Cardiac muscle cell (in vitro differentiated cells and primary cell): ENCODE results near the gene GPR37. TPM values are rescaled to one million over a fixed set of nuclear protein-coding genes. Genes with fewer than 3 reads are reported as not detected.

Experiments
- DNase-seq, 2 donors: peaks; one replicate each; pipeline versions ENCODE4 v3.0.0 to v3.0.0-alpha.2; 2010 to 2017; ENCODE audit warnings: low read depth in 1 of 2, low spot score in 1 of 2
- H3K27ac ChIP-seq: fragments of 200-600 bp; sonication (generic); 2 replicates; pipeline ENCODE4 v1.5.1; 2016
- H3K27me3 ChIP-seq: fragments of 200-600 bp; sonication (generic); 2 replicates; pipeline ENCODE4 v1.6.0; 2016; ENCODE audit warnings: control low read depth
- H3K36me3 ChIP-seq: fragments of 200-600 bp; sonication (generic); 2 replicates; pipeline ENCODE4 v1.5.1; 2016; ENCODE audit warnings: control low read depth
- H3K4me1 ChIP-seq: fragments of 200-600 bp; sonication (generic); 2 replicates; pipeline ENCODE4 v1.8.1; 2017; ENCODE audit warnings: low read depth, mild to moderate bottlenecking, mixed run types
- H3K4me3 ChIP-seq: fragments of 200-600 bp; sonication (generic); 2 replicates; pipeline ENCODE4 v1.5.1; 2016; ENCODE audit warnings: mild to moderate bottlenecking
- H3K9me3 ChIP-seq: fragments of 200-600 bp; sonication (generic); 2 replicates; pipeline ENCODE4 v1.5.1; 2017; ENCODE audit warnings: low read depth, mild to moderate bottlenecking, control low read depth
- CTCF ChIP-seq: IDR thresholded peaks from 2 replicates; pipeline ENCODE4 v1.5.1; 2012; ENCODE audit warnings: low read depth, mild to moderate bottlenecking, low read length
- polyA plus RNA-seq: library from polyadenylated mRNA; unstranded; fragments of >200 nt; fragmentation: Nextera tagmentation; extraction: Ambion mirVana; gene quantifications from 2 replicates; pipeline ENCODE4 v1.2.1, GENCODE V29; 2016
- total RNA-seq: library from RNA; depleted of rRNA; stranded (reverse); fragments of >200 nt; gene quantifications from 2 replicates; pipeline ENCODE4 v1.2.3, GENCODE V29; 2016

Gene GPR37
- total and polyA plus RNA-seq, 2 experiments from 2014 or later = 8.6 to 15.9 TPM

GRCh38 chr7:124720195-124720594 lies 45.4 kb downstream of the GPR37 start:
- Histone ChIP-seq H3K9me3 (no peaks in the 10 kb centered on the region), H3K4me1 (no peaks in the 10 kb centered on the region), H3K27ac (no peak overlapping the region), H3K27me3 (no peaks in the 10 kb centered on the region), H3K36me3 (no peaks in the 10 kb centered on the region), H3K4me3 (no peak overlapping the region)
- no peak for TF ChIP-seq CTCF
- no peak for DNase-seq

- DNase-seq = no peak
- no peak overlapping the region for H3K4me3 ChIP-seq
- no peak for TF ChIP-seq CTCF
- no peaks in the 10 kb centered on the region for H3K36me3 ChIP-seq
- no peaks in the 10 kb centered on the region for H3K27me3 ChIP-seq
- no peaks in the 10 kb centered on the region for H3K4me1 ChIP-seq
- no peaks in the 10 kb centered on the region for H3K9me3 ChIP-seq
- H3K27ac ChIP-seq = no peak overlapping the region
Observed at GRCh38 chr7:124718032-124718766, 47.4 kb downstream of the GPR37 start.

- Histone ChIP-seq H3K9me3 (no peaks in the 10 kb centered on the region), H3K27ac (no peak overlapping the region), H3K4me3 (no peak overlapping the region), H3K36me3 (no peaks in the 10 kb centered on the region), H3K4me1 (no peaks in the 10 kb centered on the region), H3K27me3 (no peaks in the 10 kb centered on the region)
- no peak for DNase-seq
- no peak for TF ChIP-seq CTCF
Observed at GRCh38 chr7:124716894-124717293, 48.7 kb downstream of the GPR37 start.

GRCh38 chr7:124713086-124713485 lies 52.5 kb downstream of the GPR37 start:
- no peaks in the 10 kb centered on the region for H3K27me3 ChIP-seq
- no peak for DNase-seq

GRCh38 chr7:124712017-124712416 lies 53.6 kb downstream of the GPR37 start:
- TF ChIP-seq CTCF = no peak
- H3K27me3 ChIP-seq = no peaks in the 10 kb centered on the region
- no peaks in the 10 kb centered on the region for H3K36me3 ChIP-seq
- no peak for DNase-seq
- H3K9me3 ChIP-seq = no peaks in the 10 kb centered on the region
- H3K4me3 ChIP-seq = no peak overlapping the region
- no peaks in the 10 kb centered on the region for H3K4me1 ChIP-seq
- H3K27ac ChIP-seq = no peak overlapping the region

More at GRCh38 chr7:124713086-124713485, 52.5 kb downstream of the GPR37 start:
- no peak overlapping the region for H3K27ac ChIP-seq
- no peak overlapping the region for H3K4me3 ChIP-seq
- H3K36me3 ChIP-seq = no peaks in the 10 kb centered on the region
- no peak for TF ChIP-seq CTCF
- no peaks in the 10 kb centered on the region for H3K4me1 ChIP-seq
- no peaks in the 10 kb centered on the region for H3K9me3 ChIP-seq
